DMS153 treated with DMSO at 0.1 percent for 48 hours (cell line): ENCODE data around the gene SYCP3.

Source experiments
- DNase-seq: peaks from one replicate; lab custom pipeline; 2025; ENCODE audit not compliant: unreplicated experiment; lab: John Stamatoyannopoulos, UW

SYCP3 gene

GRCh38 chr12:101738920-101739665 is at the start of gene SYCP3:
Gene SYCP3 (minus strand): TSS chr12:101739462. CDS start chr12:101737935, 1,527 bp downstream.
- DNase-seq = no peak

- DNase-seq = no peak
Measured at GRCh38 chr12:101785671-101786070, 46.4 kb upstream of the SYCP3 start.

GRCh38 chr12:101784376-101784775 is 45.1 kb upstream of the SYCP3 start:
- DNase-seq = no peak

- DNase-seq = no peak
Measured at GRCh38 chr12:101783838-101784237, 44.6 kb upstream of the SYCP3 start.

- no peak for DNase-seq
Measured at GRCh38 chr12:101783150-101783549, 43.9 kb upstream of the SYCP3 start.

GRCh38 chr12:101782273-101782731 is 43.0 kb upstream of the SYCP3 start:
- no peak for DNase-seq

GRCh38 chr12:101781834-101782233 is 42.6 kb upstream of the SYCP3 start:
- DNase-seq = no peak

- no peak for DNase-seq
Measured at GRCh38 chr12:101780599-101780998, 41.3 kb upstream of the SYCP3 start.

GRCh38 chr12:101779626-101780025 is 40.4 kb upstream of the SYCP3 start:
- no peak for DNase-seq

GRCh38 chr12:101779200-101779599 is 39.9 kb upstream of the SYCP3 start:
- DNase-seq = no peak

- DNase-seq = no peak
Measured at GRCh38 chr12:101777978-101778377, 38.7 kb upstream of the SYCP3 start.

- no peak for DNase-seq
Measured at GRCh38 chr12:101777485-101777884, 38.2 kb upstream of the SYCP3 start.

GRCh38 chr12:101775816-101776215 is 36.6 kb upstream of the SYCP3 start:
- no peak for DNase-seq

- DNase-seq = peak; percentile 54
Measured at GRCh38 chr12:101773650-101774162, 34.4 kb upstream of the SYCP3 start.

- no peak for DNase-seq
Measured at GRCh38 chr12:101772012-101772775, 32.9 kb upstream of the SYCP3 start.

- peak; percentile 19 for DNase-seq
Measured at GRCh38 chr12:101769865-101770264, 30.6 kb upstream of the SYCP3 start.

- no peak for DNase-seq
Measured at GRCh38 chr12:101768781-101769180, 29.5 kb upstream of the SYCP3 start.

GRCh38 chr12:101767537-101767936 is 28.3 kb upstream of the SYCP3 start:
- no peak for DNase-seq

- no peak for DNase-seq
Measured at GRCh38 chr12:101764051-101764792, 25.0 kb upstream of the SYCP3 start.

GRCh38 chr12:101763246-101763931 is 24.1 kb upstream of the SYCP3 start:
- DNase-seq = no peak

GRCh38 chr12:101761781-101762180 is 22.5 kb upstream of the SYCP3 start:
- no peak for DNase-seq
